ENCODE measurements around the gene RAPH1. TPM values are rescaled to one million over a fixed set of nuclear protein-coding genes. Genes with fewer than 3 reads are reported as not detected.

The RAPH1 gene
- polyA plus RNA-seq, 1 donor: 21.2 TPM

GRCh38 chr2:203462308-203462707 lies 72.8 kb downstream of the RAPH1 start:
- Histone ChIP-seq H3K4me1 (ENCODE audit: control insufficient read depth, insufficient read depth, low read length) (no peaks in the 10 kb centered on the region), H3K4me3 (ENCODE audit: low read length) (no peak overlapping the region), H3K27me3 (ENCODE audit: control insufficient read depth, insufficient read depth, low read length) (no peaks in the 10 kb centered on the region), H3K27ac (ENCODE audit: low read length) (no peak overlapping the region), H3K9me3 (ENCODE audit: control insufficient read depth, low read depth, low read length) (no peaks in the 10 kb centered on the region), H3K36me3 (ENCODE audit: control insufficient read depth, insufficient read depth, low read length) (peaks cover 12% of the 10 kb centered on the region)
- whole genome bisulfite sequencing (ENCODE audit: insufficient coverage, low lambda C conversion rate): 100% methylated on average over 1 of the region's 1 CpG
- no peak for DNase-seq

DNA sequence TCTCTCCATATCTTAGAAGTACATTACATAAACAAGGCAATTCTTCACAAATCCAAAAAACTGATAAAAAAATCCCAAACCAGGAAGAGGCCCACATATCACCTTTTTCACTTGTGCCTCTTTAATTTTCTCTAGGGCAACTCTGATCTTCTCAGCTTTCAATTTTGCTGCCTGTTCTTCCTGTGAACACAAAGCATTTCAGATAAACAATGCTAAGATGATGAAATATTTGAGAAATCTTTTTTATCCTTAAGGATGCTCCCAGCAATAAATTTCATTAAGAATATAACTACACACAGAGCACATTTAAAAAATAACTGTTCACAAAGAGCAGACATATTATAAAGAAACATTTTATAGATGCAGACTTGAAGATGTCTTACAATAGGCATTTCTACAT lies 73.4 kb downstream of the RAPH1 start:
- no peak for DNase-seq

DNA sequence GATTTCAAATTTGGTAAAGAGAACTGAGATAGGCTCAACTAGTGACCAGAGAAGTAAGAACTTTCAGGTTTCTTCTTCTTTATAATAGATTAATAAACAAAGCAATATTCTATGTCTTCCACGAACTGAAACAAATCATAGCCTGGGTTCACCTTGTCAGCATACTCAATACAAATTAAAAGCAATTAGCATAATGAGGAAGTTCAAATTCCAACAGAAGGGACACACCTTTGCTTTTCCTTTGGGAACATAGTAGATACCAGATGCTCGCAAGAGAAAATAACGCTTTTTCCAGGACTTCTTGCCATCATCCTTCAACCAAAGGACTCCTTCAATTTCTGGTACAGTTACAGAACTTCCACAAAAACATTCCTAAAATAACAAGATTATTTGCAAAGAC lies 79.9 kb downstream of the RAPH1 start:
- Histone ChIP-seq H3K27me3 (ENCODE audit: control insufficient read depth, insufficient read depth, low read length) (no peaks in the 10 kb centered on the region), H3K36me3 (ENCODE audit: control insufficient read depth, insufficient read depth, low read length) (peaks cover 27% of the 10 kb centered on the region), H3K27ac (ENCODE audit: low read length) (no peak overlapping the region), H3K4me1 (ENCODE audit: control insufficient read depth, insufficient read depth, low read length) (peaks cover 3% of the 10 kb centered on the region), H3K9me3 (ENCODE audit: control insufficient read depth, low read depth, low read length) (no peaks in the 10 kb centered on the region), H3K4me3 (ENCODE audit: low read length) (no peak overlapping the region)
- DNase-seq: peak in 1 of 2 donors; percentile 23
- WGBS (ENCODE audit: insufficient coverage, low lambda C conversion rate): 71% methylated on average over 1 of the region's 3 CpGs

More for the DNA sequence above, 73.4 kb downstream of the RAPH1 start:
- H3K9me3 ChIP-seq (ENCODE audit: control insufficient read depth, low read depth, low read length): no peaks in the 10 kb centered on the region
- H3K27ac ChIP-seq (ENCODE audit: low read length): no peak overlapping the region
- no peaks in the 10 kb centered on the region for H3K4me1 ChIP-seq (ENCODE audit: control insufficient read depth, insufficient read depth, low read length)
- H3K4me3 ChIP-seq (ENCODE audit: low read length): no peak overlapping the region
- peaks cover 13% of the 10 kb centered on the region for H3K36me3 ChIP-seq (ENCODE audit: control insufficient read depth, insufficient read depth, low read length)
- H3K27me3 ChIP-seq (ENCODE audit: control insufficient read depth, insufficient read depth, low read length): no peaks in the 10 kb centered on the region

DNA sequence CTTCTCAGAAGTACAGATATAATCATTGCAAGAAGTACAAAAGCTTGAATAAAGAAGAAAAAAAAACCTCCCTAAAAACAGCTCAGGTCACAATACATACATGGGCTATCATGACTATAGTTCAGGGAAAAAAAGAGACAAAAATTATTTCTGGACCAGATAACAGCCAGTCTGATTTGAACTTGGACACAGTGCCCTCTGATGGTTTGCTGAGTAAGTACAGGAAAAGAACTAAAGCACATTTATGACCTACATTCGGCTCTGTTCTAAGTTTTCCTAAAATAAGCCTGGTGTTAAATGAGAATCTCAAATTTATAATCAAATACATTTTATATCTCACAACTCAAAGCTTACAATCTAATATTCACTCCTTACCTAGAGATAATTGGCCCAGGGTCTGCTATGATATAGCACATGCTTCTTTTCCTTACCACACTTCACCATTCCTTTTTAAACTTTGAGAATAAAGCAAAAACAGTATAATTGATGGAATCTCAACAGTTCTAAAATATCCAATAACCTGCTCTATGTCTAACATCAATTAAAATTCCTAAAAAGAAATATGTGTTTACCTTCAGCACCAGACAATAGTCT lies 81.1 kb downstream of the RAPH1 start:
- no peaks in the 10 kb centered on the region for H3K9me3 ChIP-seq (ENCODE audit: control insufficient read depth, low read depth, low read length)
- WGBS (ENCODE audit: insufficient coverage, low lambda C conversion rate): 40% methylated on average over 1 of the region's 1 CpG
- H3K27me3 ChIP-seq (ENCODE audit: control insufficient read depth, insufficient read depth, low read length): no peaks in the 10 kb centered on the region
- peaks cover 28% of the 10 kb centered on the region for H3K36me3 ChIP-seq (ENCODE audit: control insufficient read depth, insufficient read depth, low read length)
- no peak overlapping the region for H3K4me3 ChIP-seq (ENCODE audit: low read length)
- H3K27ac ChIP-seq (ENCODE audit: low read length): no peak overlapping the region
- DNase-seq: peak; percentile 27 to 43
- peaks cover 4% of the 10 kb centered on the region for H3K4me1 ChIP-seq (ENCODE audit: control insufficient read depth, insufficient read depth, low read length)

DNA sequence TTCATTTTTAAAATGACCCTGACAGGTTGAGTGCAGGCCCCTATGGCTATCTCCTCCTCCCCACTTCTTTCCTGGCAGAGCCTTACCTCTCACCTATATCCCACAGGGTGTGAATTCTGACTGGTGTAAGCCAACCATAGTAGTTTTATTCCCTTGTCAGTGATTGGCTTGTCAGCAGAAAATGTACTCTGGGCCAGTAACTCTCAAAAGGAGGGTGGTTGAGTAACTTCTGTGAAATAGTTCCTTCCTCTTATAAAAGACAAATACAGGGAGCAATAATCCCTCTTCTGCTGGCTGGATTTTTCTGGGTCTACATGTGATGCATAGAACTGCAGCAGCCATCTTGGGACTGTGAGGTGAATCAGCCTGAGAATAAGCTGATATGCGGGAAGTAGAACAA lies 83.4 kb downstream of the RAPH1 start:
- Histone ChIP-seq H3K27me3 (ENCODE audit: control insufficient read depth, insufficient read depth, low read length) (no peaks in the 10 kb centered on the region), H3K4me1 (ENCODE audit: control insufficient read depth, insufficient read depth, low read length) (peaks cover 4% of the 10 kb centered on the region), H3K27ac (ENCODE audit: low read length) (no peak overlapping the region), H3K4me3 (ENCODE audit: low read length) (no peak overlapping the region), H3K9me3 (ENCODE audit: control insufficient read depth, low read depth, low read length) (no peaks in the 10 kb centered on the region), H3K36me3 (ENCODE audit: control insufficient read depth, insufficient read depth, low read length) (peaks cover 32% of the 10 kb centered on the region)
- DNase-seq: peak in 1 of 2 donors; percentile 21
- WGBS (ENCODE audit: insufficient coverage, low lambda C conversion rate): no CpG with 5 or more reads among the region's 1 CpG

DNA sequence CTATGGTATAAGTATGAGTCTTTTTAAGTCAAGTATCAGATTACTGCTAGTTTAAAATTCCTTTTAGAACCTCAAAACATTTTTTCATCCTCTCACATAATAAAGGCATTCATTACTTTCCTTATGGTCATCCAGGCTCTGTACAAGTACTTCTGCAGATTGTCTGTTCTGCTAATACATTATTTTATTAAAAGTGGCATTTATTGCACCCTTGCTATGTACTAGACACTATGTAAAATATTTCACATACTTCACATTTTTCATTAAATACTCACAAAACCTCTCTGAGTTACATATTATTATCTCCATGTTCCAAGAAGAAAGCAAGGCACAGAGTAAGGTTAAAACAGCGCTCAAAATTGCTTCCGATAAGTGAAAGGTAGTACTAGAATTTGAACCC lies 84.1 kb downstream of the RAPH1 start:
- Histone ChIP-seq H3K9me3 (ENCODE audit: control insufficient read depth, low read depth, low read length) (no peaks in the 10 kb centered on the region), H3K27me3 (ENCODE audit: control insufficient read depth, insufficient read depth, low read length) (no peaks in the 10 kb centered on the region), H3K36me3 (ENCODE audit: control insufficient read depth, insufficient read depth, low read length) (peaks cover 39% of the 10 kb centered on the region), H3K4me3 (ENCODE audit: low read length) (no peak overlapping the region), H3K4me1 (ENCODE audit: control insufficient read depth, insufficient read depth, low read length) (peaks cover 4% of the 10 kb centered on the region), H3K27ac (ENCODE audit: low read length) (no peak overlapping the region)
- 100% methylated on average over 1 of the region's 2 CpGs for WGBS (ENCODE audit: insufficient coverage, low lambda C conversion rate)
- DNase-seq: no peak

DNA sequence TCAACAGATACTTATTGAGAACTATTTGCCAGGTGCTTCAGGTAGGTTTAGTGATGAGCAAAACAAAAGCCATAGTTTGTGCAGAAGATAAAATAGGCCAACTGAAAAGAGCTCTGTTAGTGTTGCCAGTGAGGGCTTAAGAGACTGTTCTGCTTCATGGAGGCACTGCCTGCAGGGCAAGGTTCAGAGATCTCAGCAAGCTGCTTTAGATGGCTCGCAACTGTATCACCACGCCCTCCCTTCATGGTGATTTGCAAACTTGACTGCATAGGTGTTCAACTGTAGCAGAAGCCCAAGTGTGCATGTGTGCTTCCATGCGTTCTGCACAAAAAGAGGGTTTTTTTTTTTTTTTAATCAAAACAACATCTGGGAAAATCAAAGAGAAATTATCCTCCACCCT lies 84.5 kb downstream of the RAPH1 start:
- Histone ChIP-seq H3K9me3 (ENCODE audit: control insufficient read depth, low read depth, low read length) (no peaks in the 10 kb centered on the region), H3K36me3 (ENCODE audit: control insufficient read depth, insufficient read depth, low read length) (peaks cover 42% of the 10 kb centered on the region), H3K4me1 (ENCODE audit: control insufficient read depth, insufficient read depth, low read length) (peaks cover 4% of the 10 kb centered on the region), H3K27ac (ENCODE audit: low read length) (peak overlapping the region; percentile 41), H3K4me3 (ENCODE audit: low read length) (no peak overlapping the region), H3K27me3 (ENCODE audit: control insufficient read depth, insufficient read depth, low read length) (no peaks in the 10 kb centered on the region)
- no CpG with 5 or more reads among the region's 3 CpGs for WGBS (ENCODE audit: insufficient coverage, low lambda C conversion rate)
- peak; percentile 64 to 75 for DNase-seq

- peaks cover 51% of the 10 kb centered on the region for H3K36me3 ChIP-seq (ENCODE audit: control insufficient read depth, insufficient read depth, low read length)
- H3K27ac ChIP-seq (ENCODE audit: low read length): no peak overlapping the region
- DNase-seq: no peak
- H3K4me1 ChIP-seq (ENCODE audit: control insufficient read depth, insufficient read depth, low read length): peaks cover 4% of the 10 kb centered on the region
- 82% methylated on average over 2 of the region's 3 CpGs for WGBS (ENCODE audit: insufficient coverage, low lambda C conversion rate)
- H3K27me3 ChIP-seq (ENCODE audit: control insufficient read depth, insufficient read depth, low read length): no peaks in the 10 kb centered on the region
- no peak overlapping the region for H3K4me3 ChIP-seq (ENCODE audit: low read length)
- H3K9me3 ChIP-seq (ENCODE audit: control insufficient read depth, low read depth, low read length): no peaks in the 10 kb centered on the region
Observed at GRCh38 chr2:203446780-203447179, 88.3 kb downstream of the RAPH1 start.

- Histone ChIP-seq H3K9me3 (ENCODE audit: control insufficient read depth, low read depth, low read length) (no peaks in the 10 kb centered on the region), H3K4me1 (ENCODE audit: control insufficient read depth, insufficient read depth, low read length) (peaks cover 4% of the 10 kb centered on the region), H3K27ac (ENCODE audit: low read length) (no peak overlapping the region), H3K36me3 (ENCODE audit: control insufficient read depth, insufficient read depth, low read length) (peaks cover 54% of the 10 kb centered on the region), H3K27me3 (ENCODE audit: control insufficient read depth, insufficient read depth, low read length) (no peaks in the 10 kb centered on the region), H3K4me3 (ENCODE audit: low read length) (no peak overlapping the region)
- no CpG with 5 or more reads among the region's 3 CpGs for WGBS (ENCODE audit: insufficient coverage, low lambda C conversion rate)
- no peak for DNase-seq
Observed at GRCh38 chr2:203446071-203446481, 89.0 kb downstream of the RAPH1 start.

DNA sequence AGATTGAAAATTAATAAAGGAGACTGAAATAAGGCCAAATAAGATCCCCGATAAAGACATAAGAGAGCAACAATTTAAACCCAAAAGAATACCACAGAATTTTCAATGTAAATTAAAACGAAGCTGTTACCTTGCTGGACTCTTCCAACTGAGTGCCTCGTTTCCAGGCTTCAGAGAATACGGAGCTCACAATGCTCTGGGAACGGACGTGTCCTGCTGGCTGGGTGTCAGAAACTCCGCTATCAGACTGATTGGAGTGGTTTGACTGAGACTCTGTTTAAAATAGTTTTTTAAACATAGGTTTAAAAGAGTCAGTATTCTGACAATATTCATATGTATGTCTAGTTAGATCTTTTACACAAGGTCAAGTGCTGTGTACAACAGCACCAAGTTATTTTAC lies 90.4 kb downstream of the RAPH1 start:
- no peaks in the 10 kb centered on the region for H3K9me3 ChIP-seq (ENCODE audit: control insufficient read depth, low read depth, low read length)
- no peak overlapping the region for H3K27ac ChIP-seq (ENCODE audit: low read length)
- H3K4me1 ChIP-seq (ENCODE audit: control insufficient read depth, insufficient read depth, low read length): no peaks in the 10 kb centered on the region
- peaks cover 62% of the 10 kb centered on the region for H3K36me3 ChIP-seq (ENCODE audit: control insufficient read depth, insufficient read depth, low read length)
- DNase-seq: no peak
- no peak overlapping the region for H3K4me3 ChIP-seq (ENCODE audit: low read length)
- no peaks in the 10 kb centered on the region for H3K27me3 ChIP-seq (ENCODE audit: control insufficient read depth, insufficient read depth, low read length)
- WGBS (ENCODE audit: insufficient coverage, low lambda C conversion rate): 100% methylated on average over 1 of the region's 7 CpGs

DNA sequence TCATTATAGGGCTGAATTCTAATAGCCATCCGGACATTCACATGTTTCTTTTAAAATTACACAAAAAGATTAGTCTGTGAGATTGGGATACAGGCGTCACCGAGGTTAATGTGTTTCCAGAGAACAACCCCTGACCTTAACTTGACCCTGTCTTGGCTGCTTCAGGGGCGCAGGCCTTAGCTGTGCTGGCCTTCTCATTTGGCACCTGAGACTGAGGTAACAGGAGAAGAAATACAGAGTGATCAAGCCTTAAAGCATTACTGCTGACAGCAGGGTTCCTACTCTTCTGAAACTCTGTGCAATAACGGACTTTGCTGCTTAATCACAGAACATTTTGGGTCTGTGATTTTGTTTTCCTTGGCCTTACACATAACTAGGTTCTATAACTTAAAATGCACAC lies 92.6 kb downstream of the RAPH1 start:
- DNase-seq: no peak
- WGBS (ENCODE audit: insufficient coverage, low lambda C conversion rate): no CpG with 5 or more reads among the region's 5 CpGs
- no peaks in the 10 kb centered on the region for H3K4me1 ChIP-seq (ENCODE audit: control insufficient read depth, insufficient read depth, low read length)
- H3K36me3 ChIP-seq (ENCODE audit: control insufficient read depth, insufficient read depth, low read length): peaks cover 61% of the 10 kb centered on the region
- no peaks in the 10 kb centered on the region for H3K9me3 ChIP-seq (ENCODE audit: control insufficient read depth, low read depth, low read length)
- H3K27ac ChIP-seq (ENCODE audit: low read length): no peak overlapping the region
- H3K4me3 ChIP-seq (ENCODE audit: low read length): no peak overlapping the region
- no peaks in the 10 kb centered on the region for H3K27me3 ChIP-seq (ENCODE audit: control insufficient read depth, insufficient read depth, low read length)

All from large intestine (tissue), 3 donors.